GM21825 (cell line): Measurements from ENCODE around the gene PTH1R.

Experiments used
- ATAC-seq: cut with Tn5 transposase; IDR thresholded peaks from one replicate; pipeline ENCODE4 v1.9.1; 2021; ENCODE audit warnings: mild to moderate bottlenecking, moderate library complexity; ENCODE audit not compliant: unreplicated experiment

Gene PTH1R

GRCh38 chr3:46897031-46897430, 19.5 kb downstream of the PTH1R start:
- no peak for ATAC-seq

- no peak for ATAC-seq
Observed at GRCh38 chr3:46897829-46898320, 20.4 kb downstream of the PTH1R start.

- no peak for ATAC-seq
Observed at GRCh38 chr3:46898321-46899150, 21.0 kb downstream of the PTH1R start.

- no peak for ATAC-seq
Observed at GRCh38 chr3:46899151-46900006, 21.9 kb downstream of the PTH1R start.

- ATAC-seq: no peak
Observed at GRCh38 chr3:46900007-46900292, 22.4 kb downstream of the PTH1R start.

- no peak for ATAC-seq
Observed at GRCh38 chr3:46900356-46900755, 22.8 kb downstream of the PTH1R start.

GRCh38 chr3:46901061-46901460, 23.5 kb downstream of the PTH1R start:
- no peak for ATAC-seq

- ATAC-seq: no peak
Observed at GRCh38 chr3:46901591-46902187, 24.2 kb downstream of the PTH1R start.

GRCh38 chr3:46902188-46902631, 24.7 kb downstream of the PTH1R start:
- no peak for ATAC-seq

GRCh38 chr3:46903341-46904302, 26.1 kb downstream of the PTH1R start:
- ATAC-seq: no peak

GRCh38 chr3:46904303-46905212, 27.0 kb downstream of the PTH1R start:
- ATAC-seq: no peak

GRCh38 chr3:46905213-46905560, 27.7 kb downstream of the PTH1R start:
- no peak for ATAC-seq

GRCh38 chr3:46905661-46906451, 28.3 kb downstream of the PTH1R start:
- no peak for ATAC-seq

GRCh38 chr3:46906471-46907058, 29.0 kb downstream of the PTH1R start:
- ATAC-seq: no peak

GRCh38 chr3:46907271-46907670, 29.8 kb downstream of the PTH1R start:
- no peak for ATAC-seq

- ATAC-seq: no peak
Observed at GRCh38 chr3:46907960-46908293, 30.4 kb downstream of the PTH1R start.

- no peak for ATAC-seq
Observed at GRCh38 chr3:46908294-46908985, 30.9 kb downstream of the PTH1R start.

- no peak for ATAC-seq
Observed at GRCh38 chr3:46908986-46909534, 31.5 kb downstream of the PTH1R start.
